Measurements from ENCODE around the gene NKAPD1.

Gene NKAPD1

GRCh38 chr11:112062923-112063322 lies 11.2 kb upstream of the NKAPD1 start:
- Histone ChIP-seq H3K27ac (no peak overlapping the region), H2AFZ (ENCODE audit: low read depth) (no peak overlapping the region), H4K20me1 (ENCODE audit: insufficient read depth) (no peaks in the 10 kb centered on the region), H3K9ac (no peak overlapping the region), H3K4me3 (IDR thresholded peaks at IDR 0.05; ENCODE audit: insufficient read depth, low read depth, low read length) (no peak overlapping the region), H3K4me1 (ENCODE audit: low read depth, poor library complexity, severe bottlenecking) (no peaks in the 10 kb centered on the region), H3K4me2 (no peak overlapping the region), H3K27me3 (ENCODE audit: insufficient read depth, low read depth) (no peaks in the 10 kb centered on the region), H3K79me2 (ENCODE audit: insufficient read depth, low read depth) (no peaks in the 10 kb centered on the region), H3K36me3 (ENCODE audit: insufficient read depth) (no peaks in the 10 kb centered on the region)
- TF ChIP-seq CTCF (conservative IDR thresholded peaks at IDR 0.05; ENCODE audit: low read depth, low read length) = no peak

- Histone ChIP-seq H2AFZ (ENCODE audit: low read depth) (no peak overlapping the region), H3K4me2 (no peak overlapping the region), H3K79me2 (ENCODE audit: insufficient read depth, low read depth) (peaks cover 22% of the 10 kb centered on the region; the same call in 1 of the 2 replicates), H4K20me1 (ENCODE audit: insufficient read depth) (no peaks in the 10 kb centered on the region), H3K4me3 (IDR thresholded peaks at IDR 0.05; ENCODE audit: insufficient read depth, low read depth, low read length) (no peak overlapping the region), H3K27ac (no peak overlapping the region), H3K36me3 (ENCODE audit: insufficient read depth) (no peaks in the 10 kb centered on the region), H3K4me1 (ENCODE audit: low read depth, poor library complexity, severe bottlenecking) (peaks cover 3% of the 10 kb centered on the region), H3K9ac (no peak overlapping the region), H3K27me3 (ENCODE audit: insufficient read depth, low read depth) (no peaks in the 10 kb centered on the region)
- no peak for TF ChIP-seq CTCF (conservative IDR thresholded peaks at IDR 0.05; ENCODE audit: low read depth, low read length)
Observed at GRCh38 chr11:112082729-112083128, 8.6 kb downstream of the NKAPD1 start.

GRCh38 chr11:112085822-112086421 lies 11.8 kb downstream of the NKAPD1 start:
- peak overlapping the region; percentile 83 for H3K9ac ChIP-seq
- TF ChIP-seq CTCF (conservative IDR thresholded peaks at IDR 0.05; ENCODE audit: low read depth, low read length) = no peak
- H2AFZ ChIP-seq (ENCODE audit: low read depth) = peak overlapping the region; percentile 81
- no peaks in the 10 kb centered on the region for H4K20me1 ChIP-seq (ENCODE audit: insufficient read depth)
- H3K4me3 ChIP-seq (IDR thresholded peaks at IDR 0.05; ENCODE audit: insufficient read depth, low read depth, low read length) = no peak overlapping the region
- H3K27me3 ChIP-seq (ENCODE audit: insufficient read depth, low read depth) = no peaks in the 10 kb centered on the region
- peaks cover 34% of the 10 kb centered on the region; the same call in 1 of the 2 replicates for H3K79me2 ChIP-seq (ENCODE audit: insufficient read depth, low read depth)
- peaks cover 15% of the 10 kb centered on the region for H3K4me1 ChIP-seq (ENCODE audit: low read depth, poor library complexity, severe bottlenecking)
- H3K27ac ChIP-seq = peak overlapping the region; percentile 59
- no peaks in the 10 kb centered on the region; the same call in 1 of the 2 replicates for H3K36me3 ChIP-seq (ENCODE audit: insufficient read depth)
- peak overlapping the region; percentile 64 for H3K4me2 ChIP-seq

GRCh38 chr11:112086422-112087191 lies 12.5 kb downstream of the NKAPD1 start, which contains the start of the genes SDHD and TIMM8B:
Gene SDHD (plus strand): TSS chr11:112086873. CDS start chr11:112086908, 35 bp downstream.
Gene TIMM8B (minus strand): TSS chr11:112086756. CDS start chr11:112086723, 33 bp downstream.
- Histone ChIP-seq H3K27ac (peak within 1 kb of the TSS; percentile 59), H4K20me1 (ENCODE audit: insufficient read depth) (no peaks in the 10 kb centered on the region), H3K79me2 (ENCODE audit: insufficient read depth, low read depth) (peaks cover 34% of the 10 kb centered on the region; the same call in 1 of the 2 replicates), H3K27me3 (ENCODE audit: insufficient read depth, low read depth) (no peaks in the 10 kb centered on the region), H3K36me3 (ENCODE audit: insufficient read depth) (no peaks in the 10 kb centered on the region; the same call in 1 of the 2 replicates), H3K9ac (peak within 1 kb of the TSS; percentile 83), H3K4me2 (peak within 1 kb of the TSS; percentile 64), H3K4me3 (IDR thresholded peaks at IDR 0.05; ENCODE audit: insufficient read depth, low read depth, low read length) (no peak within 1 kb of the TSS), H2AFZ (ENCODE audit: low read depth) (peak within 1 kb of the TSS; percentile 81), H3K4me1 (ENCODE audit: low read depth, poor library complexity, severe bottlenecking) (peaks cover 15% of the 10 kb centered on the region)
- TF ChIP-seq CTCF (conservative IDR thresholded peaks at IDR 0.05; ENCODE audit: low read depth, low read length) = no peak
